ENCODE data around the gene AFAP1L1. TPM values are rescaled to one million over a fixed set of nuclear protein-coding genes. Genes with fewer than 3 reads are reported as not detected.

AFAP1L1 gene
- total RNA-seq, 1 donor from 2014 or later = 0.25 TPM

GRCh38 chr5:149325166-149325735 is 53.6 kb downstream of the AFAP1L1 start:
- TF ChIP-seq CTCF (IDR thresholded peaks at IDR 0.05; ENCODE audit: partially characterized antibody, unreplicated experiment) = no peak
- Mint-ChIP-seq H3K4me3 (ENCODE audit: unreplicated experiment) (no peak overlapping the region), H3K4me1 (ENCODE audit: low read depth, unreplicated experiment) (peaks cover 9% of the 10 kb centered on the region), H3K27me3 (ENCODE audit: unreplicated experiment) (no peaks in the 10 kb centered on the region), H3K27ac (ENCODE audit: unreplicated experiment) (no peak overlapping the region), H3K36me3 (ENCODE audit: unreplicated experiment) (no peaks in the 10 kb centered on the region), H3K9me3 (ENCODE audit: unreplicated experiment) (peaks cover 1% of the 10 kb centered on the region)
- no peak for DNase-seq

GRCh38 chr5:149325894-149326293 is 54.2 kb downstream of the AFAP1L1 start:
- TF ChIP-seq CTCF (IDR thresholded peaks at IDR 0.05; ENCODE audit: partially characterized antibody, unreplicated experiment) = no peak
- H3K9me3 Mint-ChIP-seq (ENCODE audit: unreplicated experiment) = peaks cover 1% of the 10 kb centered on the region
- H3K4me3 Mint-ChIP-seq (ENCODE audit: unreplicated experiment) = no peak overlapping the region
- no peak overlapping the region for H3K27ac Mint-ChIP-seq (ENCODE audit: unreplicated experiment)
- H3K27me3 Mint-ChIP-seq (ENCODE audit: unreplicated experiment) = no peaks in the 10 kb centered on the region
- H3K4me1 Mint-ChIP-seq (ENCODE audit: low read depth, unreplicated experiment) = peaks cover 6% of the 10 kb centered on the region
- H3K36me3 Mint-ChIP-seq (ENCODE audit: unreplicated experiment) = no peaks in the 10 kb centered on the region
- no peak for DNase-seq

GRCh38 chr5:149326611-149327010 is 55.0 kb downstream of the AFAP1L1 start:
- Mint-ChIP-seq H3K36me3 (ENCODE audit: unreplicated experiment) (no peaks in the 10 kb centered on the region), H3K4me1 (ENCODE audit: low read depth, unreplicated experiment) (peaks cover 3% of the 10 kb centered on the region), H3K4me3 (ENCODE audit: unreplicated experiment) (no peak overlapping the region), H3K9me3 (ENCODE audit: unreplicated experiment) (peaks cover 1% of the 10 kb centered on the region), H3K27me3 (ENCODE audit: unreplicated experiment) (no peaks in the 10 kb centered on the region), H3K27ac (ENCODE audit: unreplicated experiment) (no peak overlapping the region)
- no peak for TF ChIP-seq CTCF (IDR thresholded peaks at IDR 0.05; ENCODE audit: partially characterized antibody, unreplicated experiment)
- DNase-seq = no peak

GRCh38 chr5:149328177-149328576 is 56.5 kb downstream of the AFAP1L1 start:
- H3K9me3 Mint-ChIP-seq (ENCODE audit: unreplicated experiment) = peaks cover 1% of the 10 kb centered on the region
- no peak for TF ChIP-seq CTCF (IDR thresholded peaks at IDR 0.05; ENCODE audit: partially characterized antibody, unreplicated experiment)
- H3K36me3 Mint-ChIP-seq (ENCODE audit: unreplicated experiment) = no peaks in the 10 kb centered on the region
- no peak for DNase-seq
- no peak overlapping the region for H3K27ac Mint-ChIP-seq (ENCODE audit: unreplicated experiment)
- H3K27me3 Mint-ChIP-seq (ENCODE audit: unreplicated experiment) = no peaks in the 10 kb centered on the region
- peaks cover 3% of the 10 kb centered on the region for H3K4me1 Mint-ChIP-seq (ENCODE audit: low read depth, unreplicated experiment)
- H3K4me3 Mint-ChIP-seq (ENCODE audit: unreplicated experiment) = no peak overlapping the region

- TF ChIP-seq CTCF (IDR thresholded peaks at IDR 0.05; ENCODE audit: partially characterized antibody, unreplicated experiment) = no peak
- H3K36me3 Mint-ChIP-seq (ENCODE audit: unreplicated experiment) = no peaks in the 10 kb centered on the region
- H3K4me1 Mint-ChIP-seq (ENCODE audit: low read depth, unreplicated experiment) = peaks cover 25% of the 10 kb centered on the region
- peaks cover 3% of the 10 kb centered on the region for H3K27me3 Mint-ChIP-seq (ENCODE audit: unreplicated experiment)
- peaks cover 4% of the 10 kb centered on the region for H3K9me3 Mint-ChIP-seq (ENCODE audit: unreplicated experiment)
- H3K27ac Mint-ChIP-seq (ENCODE audit: unreplicated experiment) = no peak overlapping the region
- no peak for DNase-seq
- H3K4me3 Mint-ChIP-seq (ENCODE audit: unreplicated experiment) = no peak overlapping the region
Measured at GRCh38 chr5:149333711-149334443, 62.2 kb downstream of the AFAP1L1 start.
